IMR-90 (cell line): ENCODE measurements around the gene AJAP1. TPM values are rescaled to one million over a fixed set of nuclear protein-coding genes. Genes with fewer than 3 reads are reported as not detected.

Source experiments
- ATAC-seq: fragments of 200-7000 bp; cut with Tn5 transposase; 2 replicates; pipeline ENCODE4 v1.9.1; 2020; ENCODE audit warnings: low read depth, mild to moderate bottlenecking, moderate library complexity
- BruUV-seq: library from RNA; stranded (reverse); fragments of 400-500 nt; replicated peaks from 2 replicates; lab custom pipeline; 2021; lab: Mats Ljungman, UMichigan
- CTCF ChIA-PET: fragments of 300-600 bp; formaldehyde crosslinking; extraction: SDS; loops from one replicate; lab custom pipeline; 2021; ENCODE audit warnings: antibody characterized with exemption; lab: Yijun Ruan, JAX
- POLR2A ChIA-PET: fragments of 300-600 bp; sonication (Branson Sonifier 250); formaldehyde crosslinking; loops from one replicate; lab custom pipeline; 2022; ENCODE audit warnings: antibody characterized with exemption; ENCODE audit not compliant: unreplicated experiment; lab: Charles Lee
- DNase-seq: peaks from one replicate; pipeline ENCODE4 v3.0.0; 2013
- H2AFZ ChIP-seq: replicated peaks from 2 replicates; pipeline ENCODE3; 2013; ENCODE audit warnings: low read length, mild to moderate bottlenecking; ENCODE audit not compliant: poor library complexity
- H2AK5ac ChIP-seq: 2 replicates; pipeline ENCODE4 v1.6.1; 2013; ENCODE audit warnings: low read depth, low read length, inconsistent platforms
- H2AK9ac ChIP-seq: replicated peaks from 2 replicates; pipeline ENCODE3; 2013; ENCODE audit warnings: mild to moderate bottlenecking, low read depth, low read length, moderate library complexity; ENCODE audit not compliant: poor library complexity
- H2BK120ac ChIP-seq: 2 replicates; pipeline ENCODE4 v1.6.1; 2013; ENCODE audit warnings: low read depth, low read length, inconsistent platforms
- H2BK15ac ChIP-seq: 3 replicates; pipeline ENCODE4 v1.6.1; 2013; ENCODE audit warnings: low read depth, low read length, inconsistent platforms
- H2BK20ac ChIP-seq: 2 replicates; pipeline ENCODE4 v1.6.1; 2013; ENCODE audit warnings: low read depth, mild to moderate bottlenecking, inconsistent platforms, low read length, moderate library complexity
- H2BK5ac ChIP-seq: 2 replicates; pipeline ENCODE4 v1.6.1; 2013; ENCODE audit warnings: mild to moderate bottlenecking, low read depth, low read length, inconsistent platforms; ENCODE audit not compliant: poor library complexity, severe bottlenecking
- H3K14ac ChIP-seq: replicated peaks from 2 replicates; pipeline ENCODE4 v1.6.1; 2013; ENCODE audit warnings: low read depth, low read length, inconsistent platforms
- H3K18ac ChIP-seq: 2 replicates; pipeline ENCODE4 v1.6.1; 2013; ENCODE audit warnings: low read depth, low read length, control low read depth
- H3K23ac ChIP-seq: 2 replicates; pipeline ENCODE4 v1.6.1; 2013; ENCODE audit warnings: low read depth, low read length, inconsistent platforms
- H3K27ac ChIP-seq: 2 replicates; pipeline ENCODE4 v1.5.1; 2013; ENCODE audit warnings: mild to moderate bottlenecking, control low read depth, low read length; ENCODE audit not compliant: insufficient read depth
- H3K27me3 ChIP-seq: 2 replicates; pipeline ENCODE4 v1.6.1; 2013; ENCODE audit warnings: low read length; ENCODE audit not compliant: control insufficient read depth, insufficient read depth
- H3K36me3 ChIP-seq: 2 replicates; pipeline ENCODE4 v1.6.1; 2013; ENCODE audit warnings: low read length, mixed read lengths; ENCODE audit not compliant: control insufficient read depth, insufficient read depth
- H3K4ac ChIP-seq: 2 replicates; pipeline ENCODE4 v1.6.1; 2013; ENCODE audit warnings: low read depth, low read length, inconsistent platforms
- H3K4me1 ChIP-seq: 2 replicates; pipeline ENCODE4 v1.6.1; 2013; ENCODE audit warnings: low read length, mixed read lengths; ENCODE audit not compliant: control insufficient read depth, insufficient read depth
- H3K4me2 ChIP-seq: 2 replicates; pipeline ENCODE4 v1.6.1; 2013; ENCODE audit warnings: low read depth, mild to moderate bottlenecking, control low read depth, low read length, moderate library complexity
- H3K4me3 ChIP-seq: 2 replicates; pipeline ENCODE4 v1.5.1; 2013; ENCODE audit warnings: low read depth, mild to moderate bottlenecking, control low read depth, low read length, moderate library complexity; ENCODE audit not compliant: insufficient read depth
- H3K56ac ChIP-seq: 2 replicates; pipeline ENCODE4 v1.6.1; 2013; ENCODE audit warnings: low read length, inconsistent platforms; ENCODE audit not compliant: insufficient read depth; ENCODE audit errors: extremely low read depth
- H3K79me1 ChIP-seq, 2 experiments: 2 replicates each; pipeline ENCODE4 v1.6.1; 2013; ENCODE audit warnings: low read length in 2 of 2, inconsistent platforms in 1 of 2, low read depth in 1 of 2
- H3K9ac ChIP-seq: 2 replicates; pipeline ENCODE4 v1.6.1; 2013; ENCODE audit warnings: low read depth, low read length, control low read depth
- H3K9me1 ChIP-seq: 2 replicates; pipeline ENCODE4 v1.6.1; 2013; ENCODE audit warnings: low read length, inconsistent platforms; ENCODE audit not compliant: insufficient read depth
- H3K9me3 ChIP-seq: 2 replicates; pipeline ENCODE4 v1.6.1; 2013; ENCODE audit warnings: low read length; ENCODE audit not compliant: control insufficient read depth, insufficient read depth
- H4K20me1 ChIP-seq: 2 replicates; pipeline ENCODE4 v1.6.1; 2013; ENCODE audit warnings: low read length, inconsistent platforms; ENCODE audit not compliant: insufficient read depth
- H4K5ac ChIP-seq: 2 replicates; pipeline ENCODE4 v1.6.1; 2013; ENCODE audit warnings: mild to moderate bottlenecking, low read depth, low read length, control low read depth
- H4K8ac ChIP-seq, 2 experiments: 2 replicates each; pipeline ENCODE4 v1.6.1; 2013; ENCODE audit warnings: low read depth in 2 of 2, low read length in 2 of 2, control low read depth in 1 of 2, inconsistent platforms in 1 of 2
- H4K91ac ChIP-seq: 2 replicates; pipeline ENCODE4 v1.6.1; 2013; ENCODE audit warnings: low read depth, low read length, inconsistent platforms; ENCODE audit not compliant: insufficient read depth
- CHD1 ChIP-seq: IDR thresholded peaks from 2 replicates; pipeline ENCODE4 v1.6.1; 2012; ENCODE audit warnings: low read depth, low read length, improper control_type of control experiment
- CTCF ChIP-seq: conservative IDR thresholded peaks from 2 replicates; pipeline ENCODE4 v1.5.1; 2012; ENCODE audit warnings: mild to moderate bottlenecking, low read depth, low read length, improper control_type of control experiment
- MAFK ChIP-seq: IDR thresholded peaks from 2 replicates; pipeline ENCODE4 v1.6.1; 2012; ENCODE audit warnings: low read depth, low read length, improper control_type of control experiment
- MAZ ChIP-seq: IDR thresholded peaks from 2 replicates; pipeline ENCODE4 v1.6.1; 2012; ENCODE audit warnings: low read depth, mild to moderate bottlenecking, low read length, improper control_type of control experiment, moderate library complexity, borderline replicate concordance
- POLR2A ChIP-seq: IDR thresholded peaks from 2 replicates; pipeline ENCODE4 v1.6.1; 2012; ENCODE audit warnings: mild to moderate bottlenecking, low read depth, low read length
- SMC3 ChIP-seq: fragments of 150-350 bp; IDR thresholded peaks from 2 replicates; pipeline ENCODE4 v1.6.1; 2016; ENCODE audit warnings: low read depth, mild to moderate bottlenecking, antibody characterized with exemption, low read length, moderate library complexity
- WGBS, 2 experiments: methylation state at CpG; one replicate each; pipeline versions ENCODE4 v1.1.5 to v1.1.7; 2013; ENCODE audit warnings: missing lambda C conversion rate in 2 of 2; ENCODE audit not compliant: insufficient read length in 1 of 2; ENCODE audit errors: extremely low coverage in 2 of 2; 5-methylcytosine and 5-hydroxymethylcytosine counted together
- dilution Hi-C: fragments of 300-500 bp; cut with HindIII; formaldehyde crosslinking; loops from one replicate; pipeline ENCODE4 v1.14.3; 2018; ENCODE audit warnings: low sequenced_read_pairs; ENCODE audit not compliant: unreplicated experiment
- in situ Hi-C: fragments of 300-500 bp; cut with MboI; formaldehyde crosslinking; loops from 3 replicates; pipeline ENCODE4 v1.14.3; 2019; ENCODE audit warnings: low sequenced_read_pairs, inconsistent platforms, mixed read lengths
- intact Hi-C: fragments of 100-400 bp; cut with micrococcal nuclease; formaldehyde crosslinking; loops from 2 replicates; pipeline ENCODE4 v1.10.0; 2022
- polyA plus RNA-seq, 3 experiments: library from polyadenylated mRNA; depleted of rRNA; stranded (reverse); fragments of >200 nt; gene quantifications; 2 replicates each; pipeline ENCODE4 v1.2.3, GENCODE V29; 2012; ENCODE audit warnings: low replicate concordance in 1 of 3
- total RNA-seq: library from RNA; depleted of rRNA; stranded (reverse); fragments of >200 nt; gene quantifications from 2 replicates; pipeline ENCODE4 v1.2.3, GENCODE V29; 2012

Gene AJAP1
- total and polyA plus RNA-seq, 2 of the 4 experiments (the other 2 are of a cell fraction), result under 0.01 to 0.02 TPM

GRCh38 chr1:4750177-4750576, 95.8 kb downstream of the AJAP1 start:
- dilution Hi-C loops, result no loop called here
- Histone ChIP-seq H3K4me2 (no peak overlapping the region), H2BK20ac (no peak overlapping the region), H2BK120ac (no peak overlapping the region), H3K79me1 (no peaks in the 10 kb centered on the region), H3K9me3 (peaks cover 57% of the 10 kb centered on the region), H3K4me1 (no peaks in the 10 kb centered on the region), H2AFZ (no peak overlapping the region), H4K20me1 (no peaks in the 10 kb centered on the region), H2BK15ac (no peak overlapping the region), H3K36me3 (no peaks in the 10 kb centered on the region), H3K27ac (no peak overlapping the region), H3K4ac (no peak overlapping the region), H2BK5ac (no peak overlapping the region), H3K9me1 (no peaks in the 10 kb centered on the region), H3K4me3 (no peak overlapping the region), H3K14ac (no peak overlapping the region), H2AK5ac (no peak overlapping the region), H4K91ac (no peak overlapping the region), H2AK9ac (no peak overlapping the region), H3K23ac (no peak overlapping the region), H3K27me3 (no peaks in the 10 kb centered on the region), H3K56ac (no peak overlapping the region), H4K8ac (no peak overlapping the region), H3K9ac (no peak overlapping the region), H4K5ac (no peak overlapping the region), H3K18ac (no peak overlapping the region)
- DNase-seq (no peak), ATAC-seq (no peak)
- no TSS peak for BruUV-seq
- ChIA-PET POLR2A (no interaction called here), CTCF (no interaction called here)
- no peak for TF ChIP-seq POLR2A
- TF ChIP-seq SMC3, result no peak
- TF ChIP-seq MAZ, result no peak
- no peak for TF ChIP-seq MAFK
- TF ChIP-seq CTCF, result no peak
- no peak for TF ChIP-seq CHD1
- in situ Hi-C loops, result no loop called here
- WGBS, 2 experiments, result 0% methylated on average over 1 of the region's 3 CpGs; no CpG with 5 or more reads in 1 of the 2 experiments
- intact Hi-C loops, result no loop called here
